H9 (cell line): ENCODE results near the gene RUFY2. TPM values are rescaled to one million over a fixed set of nuclear protein-coding genes. Genes with fewer than 3 reads are reported as not detected.
A peak's percentile ranks its signal among the peaks of the same experiment; 100 is the strongest.

Source experiments
- DNase-seq: peaks from one replicate; pipeline ENCODE4 v3.0.0-alpha.2; 2017
- H2AFZ ChIP-seq: one replicate; pipeline ENCODE4 v1.6.1; 2013; ENCODE audit warnings: mild to moderate bottlenecking, low read length, control low read depth, moderate library complexity
- H2AK5ac ChIP-seq: 2 replicates; pipeline ENCODE4 v1.6.1; 2013; ENCODE audit warnings: low read length, control low read depth, mixed read lengths; ENCODE audit not compliant: insufficient read length
- H2BK120ac ChIP-seq: one replicate; pipeline ENCODE4 v1.6.1; 2013; ENCODE audit warnings: low read depth, mild to moderate bottlenecking, low read length, control low read depth, inconsistent platforms; ENCODE audit not compliant: poor library complexity, severe bottlenecking
- H2BK12ac ChIP-seq: 2 replicates; pipeline ENCODE4 v1.6.1; 2013; ENCODE audit warnings: low read length, control low read depth, mixed read lengths, low read depth; ENCODE audit not compliant: insufficient read length
- H2BK15ac ChIP-seq: 2 replicates; pipeline ENCODE4 v1.6.1; 2013; ENCODE audit warnings: low read depth, low read length, control low read depth
- H2BK20ac ChIP-seq: one replicate; pipeline ENCODE4 v1.6.1; 2013; ENCODE audit warnings: low read depth, mild to moderate bottlenecking, low read length, control low read depth, inconsistent platforms; ENCODE audit not compliant: poor library complexity, severe bottlenecking
- H2BK5ac ChIP-seq: 2 replicates; pipeline ENCODE4 v1.6.1; 2013; ENCODE audit warnings: low read length, control low read depth, mixed read lengths; ENCODE audit not compliant: insufficient read length
- H3K14ac ChIP-seq: 2 replicates; pipeline ENCODE4 v1.6.1; 2013; ENCODE audit warnings: low read length, control low read depth; ENCODE audit not compliant: insufficient read depth
- H3K18ac ChIP-seq: 2 replicates; pipeline ENCODE4 v1.6.1; 2013; ENCODE audit warnings: low read depth, mild to moderate bottlenecking, mixed read lengths, low read length, control low read depth; ENCODE audit not compliant: insufficient read length
- H3K23ac ChIP-seq: 2 replicates; pipeline ENCODE4 v1.6.1; 2013; ENCODE audit warnings: low read length, control low read depth, mixed read lengths, low read depth; ENCODE audit not compliant: insufficient read length
- H3K23me2 ChIP-seq: 2 replicates; pipeline ENCODE4 v1.6.1; 2013; ENCODE audit warnings: low read depth, mild to moderate bottlenecking, mixed read lengths, low read length, control low read depth; ENCODE audit not compliant: insufficient read length, poor library complexity, severe bottlenecking
- H3K27ac ChIP-seq: 2 replicates; pipeline ENCODE4 v1.5.1; 2013; ENCODE audit warnings: low read length, control low read depth, mixed read lengths, low read depth; ENCODE audit not compliant: insufficient read length
- H3K27me3 ChIP-seq: 2 replicates; pipeline ENCODE4 v1.6.1; 2013; ENCODE audit warnings: low read length, control low read depth, inconsistent platforms; ENCODE audit not compliant: insufficient read depth
- H3K4ac ChIP-seq: 2 replicates; pipeline ENCODE4 v1.6.1; 2013; ENCODE audit warnings: low read depth, mild to moderate bottlenecking, control low read depth, inconsistent platforms, low read length, moderate library complexity
- H3K4me1 ChIP-seq: 2 replicates; pipeline ENCODE4 v1.6.1; 2013; ENCODE audit warnings: low read length, control low read depth, inconsistent platforms; ENCODE audit not compliant: insufficient read depth
- H3K4me2 ChIP-seq: 2 replicates; pipeline ENCODE4 v1.6.1; 2013; ENCODE audit warnings: low read length, control low read depth, mixed read lengths; ENCODE audit not compliant: insufficient read length, insufficient read depth
- H3K56ac ChIP-seq: 2 replicates; pipeline ENCODE4 v1.6.1; 2013; ENCODE audit warnings: low read depth, mild to moderate bottlenecking, mixed read lengths, low read length, control low read depth; ENCODE audit not compliant: insufficient read length
- H3K79me1 ChIP-seq: 2 replicates; pipeline ENCODE4 v1.6.1; 2013; ENCODE audit warnings: low read depth, mild to moderate bottlenecking, moderate library complexity, low read length, control low read depth, inconsistent platforms; ENCODE audit not compliant: insufficient read depth, poor library complexity, severe bottlenecking
- H3K79me2 ChIP-seq: 2 replicates; pipeline ENCODE4 v1.6.1; 2013; ENCODE audit warnings: low read length, control low read depth, inconsistent platforms; ENCODE audit not compliant: insufficient read depth
- H3K9ac ChIP-seq: 2 replicates; pipeline ENCODE4 v1.6.1; 2013; ENCODE audit warnings: low read length, control low read depth, mixed read lengths; ENCODE audit not compliant: insufficient read length; ENCODE audit errors: extremely low read depth
- H3K9me3 ChIP-seq: one replicate; pipeline ENCODE4 v1.6.1; 2013; ENCODE audit warnings: low read depth, low read length, inconsistent platforms; ENCODE audit not compliant: control insufficient read depth
- H3T11ph ChIP-seq: one replicate; pipeline ENCODE4 v1.6.1; 2013; ENCODE audit warnings: mild to moderate bottlenecking, low read length, control low read depth, inconsistent platforms
- H4K20me1 ChIP-seq: one replicate; pipeline ENCODE4 v1.6.1; 2013; ENCODE audit not compliant: control insufficient read depth, insufficient read length, insufficient read depth
- H4K5ac ChIP-seq: 2 replicates; pipeline ENCODE4 v1.6.1; 2013; ENCODE audit warnings: low read depth, mild to moderate bottlenecking, mixed read lengths, low read length, control low read depth; ENCODE audit not compliant: insufficient read length
- H4K8ac ChIP-seq: replicated peaks from 2 replicates; pipeline ENCODE4 v1.6.1; 2013; ENCODE audit warnings: low read length, control low read depth, mixed read lengths, low read depth; ENCODE audit not compliant: insufficient read length
- H4K91ac ChIP-seq: 2 replicates; pipeline ENCODE4 v1.6.1; 2013; ENCODE audit warnings: low read depth, mild to moderate bottlenecking, moderate library complexity, mixed read lengths, low read length, control low read depth; ENCODE audit not compliant: insufficient read length
- H3K27ac Mint-ChIP-seq, 3 experiments: 2 replicates in 2 of 3; 3 replicates in 1 of 3; pipeline ENCODE4 v1.8.0; 2020 to 2021; ENCODE audit warnings: mixed read lengths in 3 of 3, mild to moderate bottlenecking in 1 of 3, moderate library complexity in 1 of 3
- H3K27me3 Mint-ChIP-seq: 2 replicates; pipeline ENCODE4 v1.8.0; 2021; ENCODE audit warnings: low read depth, mild to moderate bottlenecking, moderate library complexity, mixed read lengths
- H3K36me3 Mint-ChIP-seq, 3 experiments: 2 replicates in 2 of 3; 3 replicates in 1 of 3; pipeline ENCODE4 v1.8.0; 2020 to 2021; ENCODE audit warnings: low read depth in 3 of 3, mixed read lengths in 3 of 3; ENCODE audit not compliant: insufficient read depth in 1 of 3
- H3K4me1 Mint-ChIP-seq, 2 experiments: 2 replicates each; pipeline ENCODE4 v1.8.0; 2020; ENCODE audit warnings: mixed read lengths in 2 of 2
- H3K4me3 Mint-ChIP-seq, 2 experiments: 2 replicates in 1 of 2; 3 replicates in 1 of 2; pipeline ENCODE4 v1.8.0; 2020 to 2021; ENCODE audit warnings: mild to moderate bottlenecking in 2 of 2, mixed read lengths in 2 of 2, moderate library complexity in 1 of 2
- H3K9me3 Mint-ChIP-seq, 2 experiments: 2 replicates in 1 of 2; 3 replicates in 1 of 2; pipeline ENCODE4 v1.8.0; 2020; ENCODE audit warnings: mild to moderate bottlenecking in 2 of 2, mixed read lengths in 2 of 2, moderate library complexity in 1 of 2
- WGBS: extraction: QIAGEN DNeasy Blood & Tissue Kit; methylation state at CpG from one replicate; pipeline ENCODE4 v1.1.7; 2013; ENCODE audit warnings: missing lambda C conversion rate, low lambda C conversion rate, mixed read lengths; ENCODE audit not compliant: insufficient read length; ENCODE audit errors: extremely low coverage; 5-methylcytosine and 5-hydroxymethylcytosine counted together
- total RNA-seq: library from RNA; stranded (reverse); gene quantifications from 2 replicates; pipeline ENCODE4 v1.2.1, GENCODE V29; 2021
- TF ChIP-seq, protein P1 (sequence below): fragments of 200-600 bp; sonication (generic); conservative IDR thresholded peaks from 3 replicates; pipeline ENCODE4 v1.8.0; 2021; ENCODE audit warnings: antibody characterized with exemption, mild to moderate bottlenecking

The RUFY2 gene
- total RNA-seq, 1 experiment from 2014 or later, result 14.1 TPM

DNA sequence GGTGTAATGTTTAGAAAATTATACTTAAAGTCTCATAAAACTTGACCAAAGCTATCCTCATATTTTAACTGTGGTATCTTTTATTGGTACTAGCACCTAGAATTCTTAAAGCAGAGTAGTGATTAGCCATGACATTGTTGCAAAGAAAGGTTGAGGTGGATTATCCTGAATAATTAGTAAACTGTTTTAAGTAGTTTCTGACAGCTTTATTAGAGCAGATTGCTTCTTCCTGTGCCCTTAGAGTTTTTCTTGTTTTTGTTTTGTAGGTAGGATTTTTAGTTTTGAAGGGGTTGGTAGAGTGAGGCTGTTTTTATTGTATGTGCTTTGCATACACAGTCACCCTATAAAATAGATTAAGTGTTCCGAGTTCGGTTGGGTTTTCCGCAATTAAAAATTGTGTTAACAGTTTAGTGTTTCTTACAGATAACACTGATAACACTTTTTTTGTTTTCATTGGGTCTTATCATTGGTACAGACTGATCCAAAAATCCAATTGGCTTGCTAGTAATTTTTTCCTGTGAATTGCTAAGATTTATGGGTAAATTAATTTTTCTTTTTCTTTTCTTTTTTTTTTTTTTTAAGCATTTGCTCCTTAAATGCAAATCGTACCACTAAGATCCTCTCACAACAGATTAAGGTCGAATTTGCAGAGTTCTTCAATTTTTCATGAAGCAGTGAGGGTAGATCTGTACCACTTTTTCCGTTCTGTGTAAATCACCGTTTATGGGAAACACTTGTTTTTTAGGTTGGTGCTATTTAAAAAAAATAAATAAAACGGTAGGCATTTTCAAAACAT lies 72.2 kb downstream of the RUFY2 start:
- no peak overlapping the region for H4K8ac ChIP-seq
- no peak overlapping the region for H3K14ac ChIP-seq
- H3K9me3 ChIP-seq, result no peaks in the 10 kb centered on the region
- peaks cover 0 to 7% of the 10 kb centered on the region in 2 experiments; a peak in 2 of 5 replicates for H3K9me3 Mint-ChIP-seq
- H3K23ac ChIP-seq, result no peak overlapping the region
- no peak for DNase-seq
- peaks cover 35 to 44% of the 10 kb centered on the region in 2 experiments for H3K4me1 Mint-ChIP-seq
- H2BK5ac ChIP-seq, result no peak overlapping the region
- H3K27me3 ChIP-seq, result no peaks in the 10 kb centered on the region
- 0 out of 2 replicates have a peak, but pooled peaks cover 3% of the 10 kb centered on the region for H3K4me1 ChIP-seq
- H3K36me3 Mint-ChIP-seq, result peaks cover 39 to 65% (median 60%) of the 10 kb centered on the region in 3 experiments
- H2BK120ac ChIP-seq, result no peak overlapping the region
- no peak overlapping the region for H3K56ac ChIP-seq
- no peak overlapping the region for H3T11ph ChIP-seq
- no peak overlapping the region for H4K91ac ChIP-seq
- H3K9ac ChIP-seq, result peak overlapping the region; percentile 29
- H3K79me2 ChIP-seq, result peaks cover 48% of the 10 kb centered on the region
- H3K79me1 ChIP-seq, result peaks cover 5% of the 10 kb centered on the region
- no peak overlapping the region for H2BK12ac ChIP-seq
- WGBS, result no CpG with 5 or more reads among the region's 8 CpGs
- H3K4me3 Mint-ChIP-seq, result peak overlapping the region; percentile 100
- no peaks in the 10 kb centered on the region for H4K20me1 ChIP-seq
- peak overlapping the region in 1 of 3 experiments; percentile 93; a peak in 2 of 7 replicates for H3K27ac Mint-ChIP-seq
- H2BK15ac ChIP-seq, result no peak overlapping the region
- H2AK5ac ChIP-seq, result no peak overlapping the region
- peaks cover 10% of the 10 kb centered on the region for H3K23me2 ChIP-seq
- peaks cover 2% of the 10 kb centered on the region for H3K27me3 Mint-ChIP-seq
- TF ChIP-seq, protein P1, sequence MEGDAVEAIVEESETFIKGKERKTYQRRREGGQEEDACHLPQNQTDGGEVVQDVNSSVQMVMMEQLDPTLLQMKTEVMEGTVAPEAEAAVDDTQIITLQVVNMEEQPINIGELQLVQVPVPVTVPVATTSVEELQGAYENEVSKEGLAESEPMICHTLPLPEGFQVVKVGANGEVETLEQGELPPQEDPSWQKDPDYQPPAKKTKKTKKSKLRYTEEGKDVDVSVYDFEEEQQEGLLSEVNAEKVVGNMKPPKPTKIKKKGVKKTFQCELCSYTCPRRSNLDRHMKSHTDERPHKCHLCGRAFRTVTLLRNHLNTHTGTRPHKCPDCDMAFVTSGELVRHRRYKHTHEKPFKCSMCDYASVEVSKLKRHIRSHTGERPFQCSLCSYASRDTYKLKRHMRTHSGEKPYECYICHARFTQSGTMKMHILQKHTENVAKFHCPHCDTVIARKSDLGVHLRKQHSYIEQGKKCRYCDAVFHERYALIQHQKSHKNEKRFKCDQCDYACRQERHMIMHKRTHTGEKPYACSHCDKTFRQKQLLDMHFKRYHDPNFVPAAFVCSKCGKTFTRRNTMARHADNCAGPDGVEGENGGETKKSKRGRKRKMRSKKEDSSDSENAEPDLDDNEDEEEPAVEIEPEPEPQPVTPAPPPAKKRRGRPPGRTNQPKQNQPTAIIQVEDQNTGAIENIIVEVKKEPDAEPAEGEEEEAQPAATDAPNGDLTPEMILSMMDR, result no peak
- H3K18ac ChIP-seq, result no peak overlapping the region
- H3K27ac ChIP-seq, result no peak overlapping the region
- H3K4me2 ChIP-seq, result peak overlapping the region; percentile 66
- H3K4ac ChIP-seq, result no peak overlapping the region
- no peak overlapping the region for H2BK20ac ChIP-seq
- H2AFZ ChIP-seq, result no peak overlapping the region
- no peak overlapping the region for H4K5ac ChIP-seq
